ENCODE results near the gene FXR1.
A peak's percentile ranks its signal among the peaks of the same experiment; 100 is the strongest.
"Not testable (repeated sequence)": the region's sequence is repeated elsewhere in the genome, so short reads cannot be mapped to it uniquely, and the experiment has no call there.

FXR1 gene

GRCh38 chr3:180940826-180941225, 28.4 kb downstream of the FXR1 start:
- no peak for DNase-seq

GRCh38 chr3:180947761-180948390, 35.4 kb downstream of the FXR1 start:
- no peak for DNase-seq

- DNase-seq, result no peak
These were observed 47.2 kb downstream of the FXR1 start for GRCh38 chr3:180959691-180960090.

GRCh38 chr3:180961087-180961486, 48.6 kb downstream of the FXR1 start:
- no peak for DNase-seq

- DNase-seq, result no peak
These were observed 49.1 kb downstream of the FXR1 start for GRCh38 chr3:180961552-180961951.

GRCh38 chr3:180962530-180962929, 50.1 kb downstream of the FXR1 start:
- DNase-seq, result no peak

- DNase-seq, result no peak
These were observed 58.5 kb downstream of the FXR1 start for GRCh38 chr3:180970931-180971330.

GRCh38 chr3:180973543-180973942, 61.1 kb downstream of the FXR1 start:
- no peak for DNase-seq

- DNase-seq, result no peak
These were observed 61.8 kb downstream of the FXR1 start for GRCh38 chr3:180974286-180974685.

GRCh38 chr3:180977498-180977897, 65.0 kb downstream of the FXR1 start:
- DNase-seq, result no peak

- no peak for DNase-seq
These were observed 67.5 kb downstream of the FXR1 start for GRCh38 chr3:180979961-180980360.

GRCh38 chr3:180980611-180981010, 68.1 kb downstream of the FXR1 start:
- DNase-seq, result no peak

- DNase-seq, result no peak
These were observed 69.4 kb downstream of the FXR1 start for GRCh38 chr3:180981912-180982311.

- no peak for DNase-seq
These were observed 70.7 kb downstream of the FXR1 start for GRCh38 chr3:180983136-180983535.

GRCh38 chr3:180986366-180986765, 73.9 kb downstream of the FXR1 start:
- not testable (repeated sequence) for DNase-seq

GRCh38 chr3:180987344-180987743, 74.9 kb downstream of the FXR1 start:
- no peak for DNase-seq

GRCh38 chr3:180989291-180990163, 77.1 kb downstream of the FXR1 start, which contains the start of gene DNAJC19:
Gene DNAJC19 (minus strand): TSS chr3:180989736. CDS start chr3:180989602, 134 bp downstream.
- DNase-seq, result peak; percentile 86 to 91

- DNase-seq, result no peak
These were observed 78.0 kb downstream of the FXR1 start for GRCh38 chr3:180990505-180990904.

GRCh38 chr3:180996415-180996932, 84.0 kb downstream of the FXR1 start:
- no peak for DNase-seq

GRCh38 chr3:181002331-181002730, 89.9 kb downstream of the FXR1 start:
- DNase-seq, result not testable (repeated sequence)

- DNase-seq, result not testable (repeated sequence)
These were observed 91.0 kb downstream of the FXR1 start for GRCh38 chr3:181003469-181003868.

GRCh38 chr3:181006541-181006940, 94.1 kb downstream of the FXR1 start:
- no peak for DNase-seq

- DNase-seq, result no peak
These were observed 94.8 kb downstream of the FXR1 start for GRCh38 chr3:181007262-181007661.

- DNase-seq, result no peak
These were observed 96.3 kb downstream of the FXR1 start for GRCh38 chr3:181008796-181009195.

Measured in activated CD4-positive, alpha-beta T cell treated with anti-CD3 and anti-CD28 coated beads, Interleukin-2, amount 50 U/mL, for 48 hours (primary cell).